ENCODE measurements around the gene SYT12.
"Not testable (repeated sequence)": the region's sequence is repeated elsewhere in the genome, so short reads cannot be mapped to it uniquely, and the experiment has no call there.

The SYT12 gene

GRCh38 chr11:66999555-66999954, 23.4 kb upstream of the SYT12 start:
- no peak for DNase-seq

GRCh38 chr11:67001332-67001731, 21.6 kb upstream of the SYT12 start:
- DNase-seq, result no peak

- no peak for DNase-seq
These were observed 20.5 kb upstream of the SYT12 start for GRCh38 chr11:67002297-67002913.

GRCh38 chr11:67002921-67003411, 20.0 kb upstream of the SYT12 start:
- DNase-seq, result no peak

GRCh38 chr11:67005200-67005599, 17.7 kb upstream of the SYT12 start:
- DNase-seq, result not testable (repeated sequence)

GRCh38 chr11:67006029-67006884, 16.7 kb upstream of the SYT12 start:
- no peak for DNase-seq

GRCh38 chr11:67007126-67007525, 15.8 kb upstream of the SYT12 start:
- DNase-seq, result no peak

GRCh38 chr11:67010296-67010905, 12.5 kb upstream of the SYT12 start:
- DNase-seq, result no peak

- DNase-seq, result no peak
These were observed 9.4 kb upstream of the SYT12 start for GRCh38 chr11:67013511-67014045.

GRCh38 chr11:67014343-67014742, 8.6 kb upstream of the SYT12 start:
- no peak for DNase-seq

- no peak for DNase-seq
These were observed 7.9 kb upstream of the SYT12 start for GRCh38 chr11:67015048-67015447.

- DNase-seq, result no peak
These were observed 6.4 kb upstream of the SYT12 start for GRCh38 chr11:67016550-67016949.

GRCh38 chr11:67020949-67021348, 2.0 kb upstream of the SYT12 start:
- DNase-seq, result no peak

- no peak for DNase-seq
These were observed 497 bp upstream of the SYT12 start for GRCh38 chr11:67022341-67022933.

GRCh38 chr11:67023957-67024353, 1.0 kb downstream of the SYT12 start:
- DNase-seq, result no peak

- no peak for DNase-seq
These were observed 1.5 kb downstream of the SYT12 start for GRCh38 chr11:67024410-67024809.

- no peak for DNase-seq
These were observed 2.0 kb downstream of the SYT12 start for GRCh38 chr11:67024966-67025365.

- no peak for DNase-seq
These were observed 2.8 kb downstream of the SYT12 start for GRCh38 chr11:67025750-67026149.

GRCh38 chr11:67026941-67027340, 4.0 kb downstream of the SYT12 start:
- DNase-seq, result no peak

GRCh38 chr11:67027483-67027930, 4.6 kb downstream of the SYT12 start:
- DNase-seq, result no peak

GRCh38 chr11:67027943-67028542, 5.1 kb downstream of the SYT12 start:
- no peak for DNase-seq

- DNase-seq, result no peak
These were observed 6.2 kb downstream of the SYT12 start for GRCh38 chr11:67029146-67029545.

- no peak for DNase-seq
These were observed 8.0 kb downstream of the SYT12 start for GRCh38 chr11:67030976-67031375.

Measured in hippocampal formation (tissue), 2 donors.